GM12872 (cell line): Measurements from ENCODE around the gene CISH.

Experiments used
- CTCF ChIP-seq: IDR thresholded peaks from 3 replicates; pipeline ENCODE4 v1.5.1; 2011; ENCODE audit warnings: low read depth, mild to moderate bottlenecking, low read length, moderate library complexity; ENCODE audit not compliant: insufficient read depth

The CISH gene

GRCh38 chr3:50571486-50571885 lies 40.1 kb downstream of the CISH start:
- TF ChIP-seq CTCF, result no peak

- TF ChIP-seq CTCF, result no peak
Measured at GRCh38 chr3:50570508-50571279, 40.9 kb downstream of the CISH start.

- no peak for TF ChIP-seq CTCF
Measured at GRCh38 chr3:50568947-50569749, 42.4 kb downstream of the CISH start, which contains the start of gene HEMK1. TSS of gene HEMK1 (plus strand) at chr3:50569522. CDS start at chr3:50571105, 1,583 bp downstream.

- no peak for TF ChIP-seq CTCF
Measured at GRCh38 chr3:50567386-50568167, 44.0 kb downstream of the CISH start, which contains the start of gene C3orf18. TSS of gene C3orf18 (minus strand) at chr3:50567747. CDS start at chr3:50565699, 2,048 bp downstream.

GRCh38 chr3:50567011-50567385 lies 44.6 kb downstream of the CISH start:
- TF ChIP-seq CTCF, result no peak

- TF ChIP-seq CTCF, result no peak
Measured at GRCh38 chr3:50564321-50564720, 47.3 kb downstream of the CISH start.

- TF ChIP-seq CTCF, result no peak
Measured at GRCh38 chr3:50563867-50564266, 47.7 kb downstream of the CISH start.
